ENCODE data around the gene PPCS.

The PPCS gene

DNA sequence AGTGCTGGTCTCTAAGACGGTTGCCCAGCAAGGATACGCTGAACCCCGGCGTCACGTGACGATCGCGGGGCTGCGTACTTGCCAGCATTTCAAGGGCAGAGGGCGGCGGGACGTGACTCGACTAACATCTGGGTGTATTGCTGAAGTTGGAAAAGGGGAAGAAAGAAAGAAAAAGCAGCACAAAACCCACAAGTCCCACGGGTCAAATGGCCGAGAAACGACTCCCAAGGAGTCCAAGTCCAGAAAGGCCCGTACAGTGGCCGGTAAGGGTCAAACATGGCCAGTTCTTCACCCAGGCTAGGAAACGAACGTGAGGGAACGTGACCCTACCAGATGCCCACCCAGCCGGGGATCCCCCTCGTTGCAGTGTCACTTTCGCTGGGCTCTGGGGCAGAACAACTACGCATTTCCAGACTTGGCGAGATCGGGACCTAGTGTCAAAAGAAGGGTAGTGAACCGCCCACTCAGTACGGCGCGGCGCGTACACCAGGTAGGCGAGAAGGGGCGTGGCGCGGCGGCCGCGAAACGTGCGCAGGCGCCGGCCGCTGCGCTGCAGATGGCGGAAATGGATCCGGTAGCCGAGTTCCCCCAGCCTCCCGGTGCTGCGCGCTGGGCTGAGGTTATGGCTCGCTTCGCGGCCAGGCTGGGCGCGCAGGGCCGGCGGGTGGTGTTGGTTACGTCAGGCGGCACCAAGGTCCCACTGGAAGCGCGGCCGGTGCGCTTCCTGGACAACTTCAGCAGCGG is at the start of gene PPCS, which contains the start of gene ZMYND12:
Gene PPCS, plus strand, starts transcription at position 534 of the 744 bp plus-strand sequence. Its CDS starts 23 bp downstream, at position 557.
Gene ZMYND12, minus strand, starts transcription at position 13 of the 744 bp plus-strand sequence. CDS start 25 bp downstream, outside the sequence.
- peak; percentile 80 for DNase-seq (ENCODE audit: low spot score)

DNA sequence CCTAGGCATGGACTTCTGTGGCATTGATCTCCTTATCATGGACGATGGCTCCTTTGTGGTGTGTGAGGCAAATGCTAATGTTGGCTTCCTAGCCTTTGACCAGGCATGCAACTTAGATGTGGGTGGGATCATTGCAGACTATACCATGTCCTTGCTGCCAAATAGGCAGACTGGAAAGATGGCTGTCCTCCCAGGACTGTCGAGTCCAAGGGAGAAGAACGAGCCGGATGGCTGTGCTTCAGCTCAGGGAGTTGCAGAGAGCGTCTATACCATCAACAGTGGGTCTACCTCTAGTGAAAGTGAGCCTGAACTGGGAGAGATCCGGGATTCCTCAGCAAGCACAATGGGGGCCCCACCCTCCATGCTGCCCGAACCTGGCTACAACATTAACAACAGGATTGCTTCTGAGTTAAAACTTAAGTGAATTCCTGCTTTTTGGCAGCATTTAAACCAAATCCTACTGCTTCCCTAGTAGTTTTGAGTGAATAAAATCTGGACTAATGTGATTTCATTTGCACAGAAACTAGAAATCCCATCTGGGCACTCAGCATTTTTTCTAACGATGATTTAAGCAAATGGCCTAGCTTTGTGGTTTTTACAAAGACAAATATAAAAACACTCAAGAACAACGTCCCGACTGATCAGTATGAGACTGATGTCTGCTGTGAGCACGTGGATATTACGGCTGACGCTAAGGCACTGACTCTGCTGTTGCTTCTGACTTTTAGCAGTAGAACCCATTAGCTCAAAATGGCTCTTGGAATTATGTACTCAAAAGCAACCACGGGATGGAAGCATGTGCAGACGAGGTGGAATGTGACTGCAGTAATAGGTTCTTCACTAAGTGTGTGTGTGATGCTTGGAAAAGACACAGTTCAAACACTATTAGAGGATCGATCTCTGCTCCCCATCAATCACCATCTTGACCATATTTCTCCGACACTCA is 41.5 kb upstream of the PPCS start:
- no peak for DNase-seq (ENCODE audit: low spot score)

DNA sequence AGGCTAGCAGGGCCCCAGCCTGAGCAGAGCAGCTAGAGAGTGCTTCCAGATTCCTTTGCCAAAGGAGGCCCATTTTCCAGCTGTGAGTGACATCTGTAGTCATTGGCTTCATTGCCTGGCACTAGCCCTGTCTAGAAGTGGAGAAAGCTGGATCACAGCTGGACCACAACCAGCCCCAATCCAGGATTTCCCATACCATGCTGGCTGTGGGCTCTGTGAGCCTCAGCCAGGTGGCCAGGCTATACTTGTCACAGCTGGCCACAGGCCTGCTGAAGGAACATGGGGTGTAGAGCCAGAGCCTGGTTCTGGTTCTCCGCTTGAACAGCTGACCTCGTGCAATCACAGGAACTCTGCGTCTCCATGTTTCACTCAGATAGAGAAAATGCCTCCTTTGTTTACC is 39.2 kb upstream of the PPCS start:
- no peak for DNase-seq (ENCODE audit: low spot score)

DNA sequence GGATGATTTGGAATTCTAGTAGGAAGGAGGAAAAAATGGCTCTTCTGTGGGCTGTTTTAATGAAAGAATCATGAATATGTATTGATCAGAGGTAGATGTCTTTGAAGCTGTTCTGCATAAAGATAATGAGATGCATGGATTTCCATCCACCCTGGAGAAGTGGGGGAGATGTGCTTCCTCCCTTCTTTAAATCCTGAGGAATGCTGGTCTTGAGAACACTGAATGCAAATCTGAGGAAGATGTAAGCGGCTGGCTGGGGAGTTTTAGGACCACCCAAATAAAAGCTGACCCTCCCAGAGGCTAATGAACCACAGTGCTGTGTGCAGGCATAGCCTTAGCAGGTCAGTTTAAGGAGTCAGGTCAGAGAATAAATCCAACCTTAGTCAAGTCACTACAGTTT is 37.8 kb upstream of the PPCS start:
- DNase-seq (ENCODE audit: low spot score) = no peak

DNA sequence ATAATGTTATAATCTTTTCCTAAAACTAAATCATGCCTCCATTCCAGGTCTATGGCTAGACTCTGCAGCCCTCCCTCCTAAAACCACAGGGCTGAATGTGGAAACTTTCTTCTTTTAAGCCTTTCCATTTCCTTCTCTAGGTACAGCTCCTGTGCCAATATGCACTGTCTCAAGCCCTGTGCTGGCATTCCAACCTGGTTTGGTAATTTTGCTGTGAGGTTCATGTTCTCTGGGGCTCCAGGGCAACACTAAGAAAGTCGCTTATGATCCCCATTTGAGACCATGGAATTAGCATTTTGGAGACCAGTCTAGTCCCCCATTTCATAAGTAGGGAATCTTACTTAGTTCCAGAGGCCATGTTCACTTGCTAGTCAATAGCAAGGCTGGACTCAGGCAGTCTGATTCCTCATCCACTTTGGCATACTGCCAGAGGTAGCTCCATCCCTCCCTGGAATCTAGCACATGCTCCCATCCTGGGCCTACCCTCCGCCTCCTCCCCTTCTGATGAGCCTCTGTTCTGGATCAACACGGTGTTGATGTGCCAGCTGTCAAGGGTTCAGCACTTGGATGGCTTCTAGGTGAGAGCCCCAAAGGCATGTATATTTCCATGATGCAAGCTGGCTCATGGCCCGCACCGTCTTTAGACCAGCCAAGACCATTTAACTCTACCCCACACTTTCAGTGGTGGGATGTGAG is 37.1 kb upstream of the PPCS start:
- no peak for DNase-seq (ENCODE audit: low spot score)

DNA sequence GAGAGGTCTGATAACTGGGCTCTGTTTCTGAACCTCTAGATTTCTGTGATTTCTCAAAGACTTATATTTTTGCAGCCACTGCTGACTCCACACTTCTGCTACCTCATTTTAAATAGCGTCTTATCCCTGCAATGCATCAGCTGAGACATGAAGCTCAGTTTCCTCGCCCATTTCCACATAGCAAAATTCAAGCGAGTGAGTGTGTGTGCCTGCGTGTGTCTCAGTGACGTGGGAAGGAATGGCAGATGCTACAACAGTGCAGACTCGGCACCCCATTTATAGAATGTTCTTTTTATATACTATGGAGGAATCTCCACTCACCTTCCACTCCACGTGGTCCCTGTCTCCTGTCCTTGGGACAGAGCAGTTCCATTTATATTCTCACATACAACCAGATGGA is 36.2 kb upstream of the PPCS start:
- DNase-seq (ENCODE audit: low spot score) = no peak

DNA sequence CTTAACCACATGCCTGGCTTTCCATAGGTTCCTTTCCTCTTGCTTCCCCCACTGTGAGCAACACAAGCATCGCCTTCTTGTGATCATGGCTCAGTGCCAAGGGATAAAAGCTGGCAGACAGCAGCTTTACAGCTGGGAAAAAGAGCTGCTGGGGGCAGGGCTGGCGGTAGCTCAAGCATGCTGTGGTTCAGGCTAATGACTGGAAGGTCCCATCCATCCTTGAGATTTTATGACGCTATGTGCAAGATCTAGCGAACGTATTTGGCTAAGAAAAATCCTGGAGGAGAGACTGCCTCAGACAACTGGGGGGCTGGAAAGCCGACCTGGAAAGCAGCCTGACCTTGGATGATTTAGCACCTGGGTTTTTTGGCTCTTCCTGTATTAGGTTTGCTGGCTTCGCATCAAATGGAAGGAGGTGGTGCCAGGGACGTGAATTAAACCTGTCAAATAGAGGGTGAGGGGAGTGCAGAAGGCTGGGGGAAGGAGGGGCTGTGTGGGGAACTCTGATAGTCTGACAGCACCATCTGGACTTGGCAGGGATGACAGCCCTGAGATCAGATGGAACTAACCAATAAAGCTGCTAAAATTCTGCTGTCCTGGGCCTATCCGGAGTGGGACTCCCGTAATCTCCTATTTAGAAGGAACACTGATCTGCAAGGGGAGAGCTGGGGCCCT is 35.3 kb upstream of the PPCS start:
- no peak for DNase-seq (ENCODE audit: low spot score)

DNA sequence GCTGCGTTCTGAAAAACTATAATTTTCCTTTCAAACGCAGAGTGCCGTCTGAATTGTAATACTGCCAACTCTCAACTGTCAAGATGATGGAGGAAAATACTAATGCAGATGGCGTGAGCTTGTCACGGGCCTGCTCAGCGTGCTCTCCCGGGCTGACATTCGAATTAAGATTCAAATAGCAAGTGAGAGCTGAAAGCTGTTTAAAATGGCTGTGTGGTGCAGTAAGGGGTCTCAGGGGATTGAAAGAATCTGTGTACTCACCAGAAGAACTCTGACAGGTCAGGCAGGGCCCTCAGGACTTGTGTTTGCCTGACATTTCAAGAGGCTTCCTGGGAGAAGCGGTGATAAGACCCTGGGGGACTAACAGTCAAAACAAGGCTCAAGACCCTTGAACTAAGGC is 33.6 kb upstream of the PPCS start:
- DNase-seq (ENCODE audit: low spot score) = no peak

DNA sequence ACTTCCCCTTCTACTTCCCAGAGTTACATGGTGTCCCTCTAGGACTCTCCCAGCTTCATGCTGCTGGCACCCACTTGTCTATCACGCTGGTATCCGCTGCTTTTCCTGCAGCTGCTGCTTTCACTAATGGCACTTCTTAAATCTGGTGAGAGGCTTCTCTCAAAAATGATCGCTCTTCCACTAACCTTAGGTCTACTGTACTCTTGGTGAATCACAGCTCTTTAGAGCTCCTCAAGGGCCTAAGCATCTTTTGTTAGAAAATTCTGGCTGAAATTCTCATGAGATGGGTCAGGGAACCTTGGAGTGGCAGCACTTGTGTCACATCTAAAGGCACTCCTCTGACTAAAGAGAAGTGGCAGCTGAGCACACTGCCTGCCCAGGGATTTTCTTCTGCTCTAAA is 32.7 kb upstream of the PPCS start:
- DNase-seq (ENCODE audit: low spot score) = no peak

DNA sequence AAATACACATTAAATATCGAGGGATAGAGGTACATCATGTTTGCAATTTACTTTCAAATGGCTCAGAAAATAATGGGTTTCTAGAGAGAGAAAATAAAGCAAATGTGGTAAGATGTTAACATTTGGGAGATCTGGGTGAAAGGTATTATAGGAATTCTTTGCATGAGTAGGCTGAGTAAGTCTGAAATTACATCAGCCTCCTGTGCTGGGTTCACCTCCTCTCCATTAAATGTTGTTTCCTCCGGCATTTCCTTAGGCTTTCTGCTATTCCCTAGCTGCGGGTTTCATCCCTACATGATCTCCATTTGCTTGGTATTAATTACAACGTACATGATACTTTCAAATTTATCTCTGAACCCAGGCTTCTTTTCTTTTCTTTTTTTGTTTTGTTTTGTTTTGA is 32.1 kb upstream of the PPCS start:
- no peak for DNase-seq (ENCODE audit: low spot score)

DNA sequence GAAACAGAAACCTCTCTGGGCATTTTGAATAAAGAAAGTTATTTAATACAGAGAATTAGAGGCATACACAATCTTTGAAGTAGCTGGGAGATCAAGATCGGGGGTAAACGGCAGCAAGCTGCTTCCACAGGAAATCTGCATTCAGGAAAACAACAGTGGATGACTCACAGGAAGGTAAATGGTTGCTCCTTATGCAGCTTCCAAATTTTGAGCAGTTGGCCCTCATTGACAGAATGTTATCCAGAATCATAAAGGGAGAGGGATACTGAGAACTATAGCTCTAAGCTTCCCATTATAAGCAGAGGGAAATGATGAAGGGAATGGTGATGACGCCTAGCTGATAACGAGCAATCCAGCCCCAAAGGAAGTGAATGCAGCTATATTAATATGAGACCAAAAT is 29.1 kb upstream of the PPCS start:
- DNase-seq (ENCODE audit: low spot score) = no peak

DNA sequence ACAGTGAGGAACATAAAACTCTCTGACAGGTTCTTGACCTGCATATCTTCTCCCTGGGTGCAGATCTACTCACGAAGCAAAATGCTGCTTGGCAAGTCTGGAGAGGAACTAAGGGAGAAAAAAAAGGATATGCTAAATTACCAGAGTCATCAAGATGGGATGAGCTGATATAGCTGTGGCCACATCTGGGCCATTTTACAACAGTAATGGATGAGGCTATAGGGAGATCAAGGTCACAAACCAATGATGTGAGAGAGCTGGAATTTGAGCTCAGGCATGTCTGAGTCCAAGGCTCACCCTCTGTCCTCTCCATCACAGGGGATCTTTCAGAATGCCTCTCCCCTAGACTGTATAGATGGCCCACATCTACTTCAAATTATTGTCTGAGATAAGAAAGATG is 26.7 kb upstream of the PPCS start:
- DNase-seq (ENCODE audit: low spot score) = no peak

DNA sequence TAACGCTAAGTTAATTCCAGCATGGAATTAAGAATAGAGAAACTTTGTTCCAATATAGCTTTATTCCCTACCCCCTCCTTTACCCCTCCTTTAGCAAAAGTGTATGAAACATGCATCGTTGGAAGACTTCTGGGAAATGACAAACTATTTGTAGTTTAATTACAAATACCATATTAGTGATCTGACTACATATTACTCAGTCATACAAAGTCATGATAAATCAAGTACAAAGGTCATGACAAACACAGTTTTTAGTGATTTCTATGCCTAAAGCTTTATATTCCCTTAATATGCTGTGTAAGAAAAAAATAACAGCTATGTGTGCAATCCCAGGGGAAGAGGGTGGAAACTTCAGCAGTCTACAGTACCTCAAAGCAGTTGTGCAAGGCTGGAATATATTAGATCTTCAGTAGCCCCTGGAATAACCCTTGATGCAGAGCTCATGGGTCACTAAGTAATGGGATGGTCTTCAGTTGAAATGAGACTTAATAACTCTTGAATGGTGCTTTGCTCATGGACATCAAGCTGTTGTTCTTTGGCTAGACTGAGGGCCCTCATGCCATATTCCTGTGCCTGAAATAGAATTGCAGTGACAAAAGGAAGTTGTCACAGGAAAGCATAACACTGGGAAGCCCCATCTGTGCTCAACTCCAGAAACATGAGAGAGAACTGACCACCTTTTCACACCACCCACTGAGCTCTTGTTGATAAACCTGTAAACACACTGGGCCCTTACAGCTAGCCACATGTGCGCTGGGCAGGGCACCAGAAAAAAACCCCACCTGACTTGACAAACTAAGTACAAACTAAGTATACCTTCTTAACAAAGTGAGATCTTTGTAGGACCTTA is 25.8 kb upstream of the PPCS start:
- DNase-seq (ENCODE audit: low spot score) = no peak

DNA sequence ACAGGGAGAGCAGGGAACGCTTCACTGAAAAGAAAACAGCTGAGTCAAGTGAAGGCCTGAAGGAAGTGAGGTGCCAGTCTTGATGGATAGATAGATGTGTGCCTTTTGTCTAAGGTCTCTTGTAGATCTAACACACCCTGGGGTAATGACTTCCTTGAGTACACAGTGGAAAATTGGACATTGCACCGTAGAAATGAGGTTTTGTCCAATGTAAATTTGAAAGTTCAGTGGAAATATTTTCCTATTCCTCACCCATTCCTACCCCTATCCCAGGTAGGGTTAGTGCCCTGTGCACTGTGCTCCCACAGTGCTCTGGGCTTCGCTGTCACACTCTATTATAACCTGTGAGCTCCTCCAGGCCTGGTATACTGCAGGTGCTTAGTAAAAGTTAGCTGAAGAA is 24.8 kb upstream of the PPCS start:
- no peak for DNase-seq (ENCODE audit: low spot score)

DNA sequence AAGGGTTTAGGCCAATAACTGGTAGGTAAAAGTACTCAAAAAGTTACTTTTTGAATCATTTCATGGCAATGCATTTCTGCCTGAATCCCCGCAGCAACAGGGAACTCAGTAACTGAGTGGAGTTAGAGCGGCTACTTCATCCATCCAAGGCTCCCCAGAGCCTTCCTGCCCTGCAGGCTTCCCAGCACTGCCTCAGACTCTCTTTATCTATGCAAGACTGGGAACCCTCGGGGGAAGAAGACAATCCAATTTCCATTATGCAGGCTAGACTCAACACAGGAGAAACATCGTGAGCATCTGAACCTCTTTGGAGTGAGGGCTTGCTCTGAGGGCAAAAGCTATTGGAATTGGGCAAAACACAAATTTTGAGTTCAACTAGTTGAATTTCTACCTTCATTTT is 23.6 kb upstream of the PPCS start:
- no peak for DNase-seq (ENCODE audit: low spot score)

DNA sequence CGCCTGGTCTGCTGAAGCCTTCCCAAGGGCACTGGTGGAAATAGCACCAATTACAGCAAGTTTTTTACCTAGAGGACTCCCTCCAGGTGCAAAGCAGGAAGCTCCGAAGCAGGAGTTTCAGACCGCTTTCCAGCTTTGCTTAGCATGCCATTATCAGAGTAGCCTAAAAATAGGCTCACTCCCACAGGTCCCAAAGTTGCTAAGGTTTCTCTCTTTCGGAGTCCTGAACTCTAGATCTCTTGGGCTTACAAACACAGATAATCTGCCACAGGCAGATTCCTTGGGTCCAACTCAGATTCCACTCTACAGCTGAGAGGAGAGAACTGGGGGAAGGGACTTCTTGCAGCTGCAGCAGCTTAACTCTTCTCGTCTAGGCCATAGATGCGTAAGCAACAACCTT is 23.0 kb upstream of the PPCS start:
- DNase-seq (ENCODE audit: low spot score) = no peak

DNA sequence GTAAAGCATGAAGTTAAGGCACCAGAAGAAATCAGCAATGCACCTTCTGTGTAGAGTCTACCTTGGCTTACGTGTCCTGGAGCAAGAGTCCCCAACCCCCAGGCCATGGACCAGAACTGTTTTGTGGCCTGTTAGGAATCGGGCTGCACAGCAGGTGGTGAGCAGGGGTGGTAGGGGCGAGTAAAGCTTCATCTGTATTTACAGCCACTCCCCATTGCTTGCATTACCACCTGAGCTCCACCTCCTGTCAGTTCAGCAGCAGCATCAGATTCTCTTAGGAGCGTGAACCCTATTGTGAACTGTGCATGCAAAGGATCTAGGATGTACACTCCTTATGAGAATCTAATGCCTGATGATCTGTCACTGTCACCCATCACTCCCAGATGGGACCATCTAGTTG is 22.0 kb upstream of the PPCS start:
- no peak for DNase-seq (ENCODE audit: low spot score)

DNA sequence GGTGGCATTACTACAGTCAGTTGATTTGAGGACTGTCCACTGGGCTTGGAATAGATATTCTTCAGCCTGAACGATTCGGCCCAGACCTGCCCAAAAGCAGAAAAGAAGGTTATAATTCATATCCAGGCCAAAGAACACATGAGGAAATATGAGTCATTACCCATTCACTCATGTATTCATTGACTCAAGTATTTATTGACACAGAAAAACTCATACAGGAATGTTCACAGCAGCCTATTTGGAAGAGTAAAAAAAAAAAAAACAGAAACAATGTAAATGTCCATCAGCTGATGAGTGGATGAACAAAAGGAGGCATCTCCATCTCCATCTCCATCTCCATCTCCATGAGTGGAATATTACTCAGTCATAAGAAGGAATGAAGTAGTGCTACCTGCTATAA is 16.4 kb upstream of the PPCS start:
- DNase-seq (ENCODE audit: low spot score) = peak; percentile 51

DNA sequence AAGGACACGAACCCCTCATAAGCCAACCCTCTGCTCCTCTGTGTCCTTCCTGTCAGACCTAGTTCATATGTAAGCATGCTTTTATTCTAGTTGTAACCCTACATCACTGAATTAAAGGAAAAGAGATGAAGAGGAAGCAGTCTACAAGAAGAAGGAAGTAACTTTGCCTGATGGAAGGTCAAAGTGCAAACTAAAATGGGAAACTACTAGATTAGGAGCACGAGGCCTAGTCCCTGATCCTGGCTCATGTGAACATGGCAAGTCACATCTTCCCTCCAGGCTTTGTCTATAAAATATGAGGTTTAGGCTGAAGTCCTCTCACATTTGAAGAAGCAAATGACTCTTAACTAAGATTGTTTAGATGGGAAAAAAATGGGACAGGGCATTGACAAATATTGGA is 13.7 kb upstream of the PPCS start:
- no peak for DNase-seq (ENCODE audit: low spot score)

DNA sequence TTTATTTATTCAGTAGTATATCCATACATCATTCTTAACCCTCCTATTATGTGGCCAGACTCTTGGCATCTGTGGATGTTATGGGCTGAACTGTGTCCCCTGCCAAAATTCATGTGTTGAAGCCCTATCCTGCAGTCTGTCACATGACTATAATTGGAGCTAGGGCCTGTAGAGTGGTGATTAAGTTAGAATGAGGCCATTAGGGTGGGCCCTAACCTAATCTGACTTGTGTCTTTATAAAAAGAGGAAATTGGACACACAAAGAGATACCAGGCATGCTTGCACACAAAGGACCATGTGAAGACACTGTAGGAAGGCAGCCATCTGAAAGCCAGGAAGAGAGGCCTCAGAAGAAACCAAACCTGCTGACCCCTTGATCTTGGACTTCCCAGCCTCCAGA is 7.1 kb upstream of the PPCS start:
- no peak for DNase-seq (ENCODE audit: low spot score)

DNA sequence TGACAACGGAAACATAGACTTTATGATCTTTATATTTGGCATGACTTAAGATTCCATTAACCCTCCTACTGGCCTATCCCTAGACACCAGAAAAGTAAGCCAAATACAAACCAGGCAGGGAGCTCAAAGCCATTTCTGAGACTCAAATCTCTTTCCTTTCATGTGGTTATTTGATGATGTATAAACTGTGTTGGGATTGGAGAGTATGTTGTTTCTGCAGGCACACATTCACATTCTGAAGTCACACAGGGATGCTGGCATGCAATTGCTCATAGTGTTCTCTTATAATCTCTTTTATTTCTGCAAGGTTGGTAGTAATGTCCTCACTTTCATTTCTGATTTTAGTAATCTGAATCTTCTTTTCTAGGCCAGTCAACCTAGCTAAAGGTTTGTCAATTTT is 6.3 kb upstream of the PPCS start:
- DNase-seq (ENCODE audit: low spot score) = no peak
